RCC 7860 (cell line): ENCODE measurements around the gene SYT14.
"Not testable (repeated sequence)": the region's sequence is repeated elsewhere in the genome, so short reads cannot be mapped to it uniquely, and the experiment has no call there.

Source experiments
- DNase-seq: peaks from one replicate; pipeline ENCODE4 v3.0.0-alpha.2; 2015; ENCODE audit warnings: low spot score
- FAIRE-seq: peaks from 2 replicates; lab custom pipeline; 2012; peaks lifted over from hg19 to GRCh38; lab: Jason Lieb, UNC

The SYT14 gene

GRCh38 chr1:210195635-210196160 is 257.7 kb downstream of the SYT14 start:
- FAIRE-seq (no peak), DNase-seq (no peak)

GRCh38 chr1:210196266-210196665 is 258.2 kb downstream of the SYT14 start:
- not testable (repeated sequence) for DNase-seq, FAIRE-seq

DNA sequence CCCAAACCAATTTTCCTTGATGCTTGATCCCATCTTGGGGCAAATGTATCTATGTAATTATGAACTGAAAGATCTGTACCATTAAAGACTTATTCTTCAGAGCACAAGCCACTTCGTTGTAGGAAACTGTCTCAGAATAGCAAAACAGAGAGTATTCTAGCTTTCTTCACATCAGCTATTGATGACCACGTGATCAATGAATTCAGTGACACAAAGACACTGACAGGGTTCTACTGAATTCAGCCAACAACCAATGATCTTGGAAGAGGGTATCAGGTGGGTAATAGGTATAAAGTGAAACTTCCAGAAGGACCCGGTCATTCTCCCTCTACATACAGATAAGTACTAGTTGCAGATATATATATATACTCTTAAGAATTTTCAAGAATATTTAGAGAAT is 260.8 kb downstream of the SYT14 start:
- no peak for FAIRE-seq

DNA sequence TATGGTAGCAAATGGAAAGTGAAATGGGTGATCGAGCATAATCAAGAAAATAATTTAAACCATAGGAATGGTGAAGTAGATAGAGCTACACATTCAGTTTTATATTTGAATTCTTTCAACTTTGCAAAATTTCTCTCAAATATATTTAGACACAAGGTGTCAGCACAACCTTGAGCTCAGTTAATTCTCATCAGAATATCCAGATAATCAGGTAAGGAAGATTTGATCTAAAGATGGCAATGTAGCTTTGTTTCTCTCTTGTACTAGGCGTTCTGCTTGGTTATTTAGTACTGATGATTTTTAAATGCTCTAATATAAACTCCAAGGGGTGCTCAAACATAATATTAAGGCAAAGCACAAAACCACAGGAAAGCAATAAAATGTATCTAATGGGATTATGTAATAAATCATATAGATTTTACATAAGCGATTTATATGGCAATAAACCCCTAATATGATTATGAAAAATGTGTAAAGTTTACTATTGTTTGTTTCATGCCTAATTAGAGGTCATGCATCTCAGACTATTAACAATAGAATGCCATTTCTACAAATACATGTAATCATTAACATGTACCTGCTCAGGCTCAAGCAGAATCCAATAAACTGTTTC is 262.2 kb downstream of the SYT14 start:
- FAIRE-seq = no peak

More for the DNA sequence above, 260.8 kb downstream of the SYT14 start:
- DNase-seq = no peak

DNA sequence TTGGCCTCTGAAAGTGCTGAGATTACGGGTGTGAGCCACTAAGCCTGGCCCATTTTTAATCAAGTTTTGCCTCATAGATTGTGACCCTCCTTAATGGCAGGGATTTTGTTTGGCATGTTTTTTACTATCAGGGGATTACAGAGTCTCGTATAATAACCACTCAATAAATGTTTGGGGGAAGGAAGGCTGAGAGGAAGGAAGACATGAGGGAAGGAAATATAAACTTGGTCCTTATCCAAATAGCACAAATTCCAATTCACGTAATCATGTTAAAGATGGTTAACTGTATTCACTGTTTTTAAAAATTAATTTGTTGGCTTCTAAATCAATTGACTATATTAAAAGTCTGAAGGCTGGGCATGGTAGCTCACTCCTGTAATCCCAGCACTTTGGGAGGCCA is 263.7 kb downstream of the SYT14 start:
- DNase-seq (no peak), FAIRE-seq (no peak)

More for the DNA sequence above, 262.2 kb downstream of the SYT14 start:
- DNase-seq = no peak

- FAIRE-seq = no peak
- no peak for DNase-seq
Measured at GRCh38 chr1:210207597-210208450, 269.8 kb downstream of the SYT14 start.

DNA sequence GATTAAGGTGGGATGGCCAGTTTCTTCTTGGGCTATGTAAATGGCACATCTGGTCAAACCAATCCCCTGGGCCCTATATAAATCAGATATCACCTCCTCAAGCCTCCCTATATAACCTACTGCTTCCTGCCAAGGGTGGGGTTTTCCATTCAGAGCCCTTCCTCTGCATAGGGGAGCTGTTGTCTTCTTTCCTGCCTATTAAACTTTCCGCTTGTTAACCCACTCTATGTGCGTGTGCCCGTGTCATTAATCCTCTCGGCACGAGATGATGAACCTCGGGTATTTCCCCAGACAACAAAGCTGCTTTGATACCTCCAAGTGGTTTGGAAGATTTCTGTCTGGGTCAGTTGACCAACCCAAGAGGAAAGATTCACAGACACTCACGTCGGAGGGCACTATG is 275.3 kb downstream of the SYT14 start:
- DNase-seq (no peak), FAIRE-seq (no peak)

- no peak for DNase-seq
- FAIRE-seq = no peak
Measured at GRCh38 chr1:210214573-210215409, 276.8 kb downstream of the SYT14 start.

- DNase-seq (no peak), FAIRE-seq (no peak)
Measured at GRCh38 chr1:210217482-210217881, 279.5 kb downstream of the SYT14 start.

GRCh38 chr1:210218047-210218446 is 280.0 kb downstream of the SYT14 start:
- FAIRE-seq = no peak
- DNase-seq = no peak
